ENCODE data around the gene FZD1. TPM values are rescaled to one million over a fixed set of nuclear protein-coding genes. Genes with fewer than 3 reads are reported as not detected.

FZD1 gene
- total and polyA plus RNA-seq, 10 of the 15 experiments (the other 5 are each of a cell fraction or from before 2014, with no cell fraction given) = 0.07 to 0.56 (median 0.18) TPM

GRCh38 chr7:91306266-91306665 lies 42.0 kb downstream of the FZD1 start:
- no peak overlapping the region for H3K4me3 ChIP-seq
- RAD21 ChIA-PET (ENCODE audit: unreplicated experiment) = no interaction called here
- H3K27ac ChIP-seq (ENCODE audit: control insufficient read depth, insufficient read depth) = no peak overlapping the region
- H2AFZ ChIP-seq (ENCODE audit: control insufficient read depth, low read depth, low read length) = no peak overlapping the region
- no peak overlapping the region for H3K4me2 ChIP-seq (ENCODE audit: control insufficient read depth, insufficient read depth)
- FAIRE-seq = no peak
- POLR2A ChIA-PET = no interaction called here
- intact Hi-C loops (cut with micrococcal nuclease; ENCODE audit: unreplicated experiment) = no loop called here
- no peaks in the 10 kb centered on the region for H3K27me3 ChIP-seq (replicated peaks in 1 of 2; ENCODE audit: control insufficient read depth in 2 of 2, insufficient read depth in 2 of 2, low read length in 1 of 2)
- CTCF ChIA-PET = no interaction called here
- SMC1A ChIA-PET (ENCODE audit: uncharacterized antibody, unreplicated experiment) = no interaction called here
- in situ Hi-C loops (cut with MboI) = no loop called here
- no peak for ATAC-seq
- 23% methylated on average over 2 of the region's 2 CpGs for WGBS (ENCODE audit: insufficient coverage, insufficient replicate concordance, low lambda C conversion rate, missing lambda C conversion rate)
- H3K79me2 ChIP-seq (ENCODE audit: control insufficient read depth, insufficient read depth, low read length) = no peaks in the 10 kb centered on the region
- no peak overlapping the region for H3K9ac ChIP-seq (ENCODE audit: control insufficient read depth, insufficient read depth, low read length)
- no peak for TF ChIP-seq POLR2AphosphoS2 (IDR thresholded peaks at IDR 0.05; ENCODE audit: low read depth, low read length)
- TF ChIP-seq ZBTB33 (IDR thresholded peaks at IDR 0.05) = no peak
- no peak for TF ChIP-seq BCLAF1 (IDR thresholded peaks at IDR 0.05)
- TF ChIP-seq SIX5 (IDR thresholded peaks at IDR 0.05; ENCODE audit: low read depth, low read length, severe bottlenecking) = no peak
- no peak for TF ChIP-seq CBX5 (IDR thresholded peaks at IDR 0.05; ENCODE audit: low read depth)
- TF ChIP-seq PAX8 (IDR thresholded peaks at IDR 0.05) = no peak
- no peak for TF ChIP-seq RBBP5 (conservative IDR thresholded peaks at IDR 0.05)
- no peak for TF ChIP-seq SKIL (IDR thresholded peaks at IDR 0.05; ENCODE audit: low read depth, poor library complexity, severe bottlenecking)
- no TSS peak for BruUV-seq (replicated peaks)
- H3K9me3 ChIP-seq (replicated peaks; ENCODE audit: control insufficient read depth, insufficient read depth, low read length) = no peaks in the 10 kb centered on the region
- no peaks in the 10 kb centered on the region for H4K20me1 ChIP-seq (ENCODE audit: control insufficient read depth, insufficient read depth)
- H3K4me1 ChIP-seq (ENCODE audit: control insufficient read depth, insufficient read depth, low read length) = no peaks in the 10 kb centered on the region
- no peaks in the 10 kb centered on the region for H3K36me3 ChIP-seq (ENCODE audit: control insufficient read depth in 2 of 2, insufficient read depth in 2 of 2, low read length in 1 of 2)
- no peak for DNase-seq (ENCODE audit: low read depth, low spot score)
